MCF 10A (cell line): Measurements from ENCODE around the gene IL1F10. TPM values are rescaled to one million over a fixed set of nuclear protein-coding genes. Genes with fewer than 3 reads are reported as not detected.

Source experiments
- BruUV-seq: library from RNA; stranded (reverse); fragments of 400-500 nt; replicated peaks from 2 replicates; lab custom pipeline; 2021; lab: Mats Ljungman, UMichigan
- CTCF ChIA-PET: fragments of 300-600 bp; sonication (Branson Sonifier 250); formaldehyde crosslinking; extraction: SDS; loops from one replicate; lab custom pipeline; 2021; ENCODE audit warnings: antibody characterized with exemption, inconsistent platforms; lab: Yijun Ruan, JAX
- POLR2A ChIA-PET: fragments of 300-600, 350-650 bp; sonication (Branson Sonifier 250); formaldehyde crosslinking; extraction: SDS; loops from one replicate; lab custom pipeline; 2020; ENCODE audit warnings: antibody characterized with exemption, inconsistent platforms; lab: Yijun Ruan, JAX
- DNase-seq: peaks from one replicate; pipeline ENCODE4 v3.0.0-alpha.2; 2018; ENCODE audit not compliant: unreplicated experiment
- H3K27ac Mint-ChIP-seq: one replicate; pipeline ENCODE4 v1.8.0; 2022; ENCODE audit warnings: mild to moderate bottlenecking, low read depth, mixed read lengths; ENCODE audit not compliant: unreplicated experiment
- H3K27me3 Mint-ChIP-seq: one replicate; pipeline ENCODE4 v1.8.0; 2022; ENCODE audit warnings: mixed read lengths; ENCODE audit not compliant: insufficient read depth, unreplicated experiment
- H3K36me3 Mint-ChIP-seq: one replicate; pipeline ENCODE4 v1.8.0; 2022; ENCODE audit warnings: mild to moderate bottlenecking, moderate library complexity, mixed read lengths; ENCODE audit not compliant: insufficient read depth, unreplicated experiment
- H3K4me1 Mint-ChIP-seq: one replicate; pipeline ENCODE4 v1.8.0; 2022; ENCODE audit warnings: mixed read lengths; ENCODE audit not compliant: insufficient read depth, unreplicated experiment
- H3K4me3 Mint-ChIP-seq: one replicate; pipeline ENCODE4 v1.8.0; 2022; ENCODE audit warnings: mild to moderate bottlenecking, moderate library complexity, mixed read lengths; ENCODE audit not compliant: unreplicated experiment
- H3K9me3 Mint-ChIP-seq: one replicate; pipeline ENCODE4 v1.8.0; 2022; ENCODE audit warnings: mixed read lengths; ENCODE audit not compliant: unreplicated experiment
- intact Hi-C: fragments of 100-400 bp; cut with micrococcal nuclease; formaldehyde crosslinking; loops from 2 replicates; pipeline ENCODE4 v1.14.1; 2022
- total RNA-seq: library from RNA; stranded (reverse); gene quantifications from 2 replicates; pipeline ENCODE4 v1.2.3, GENCODE V29; 2022
- TF ChIP-seq, protein P1 (sequence below): fragments of 200-600 bp; IDR thresholded peaks from one replicate; pipeline ENCODE4 v1.8.0; 2022; ENCODE audit warnings: antibody characterized with exemption, mild to moderate bottlenecking; ENCODE audit not compliant: unreplicated experiment

IL1F10 gene
- total RNA-seq, 1 experiment from 2014 or later, result not detected

DNA sequence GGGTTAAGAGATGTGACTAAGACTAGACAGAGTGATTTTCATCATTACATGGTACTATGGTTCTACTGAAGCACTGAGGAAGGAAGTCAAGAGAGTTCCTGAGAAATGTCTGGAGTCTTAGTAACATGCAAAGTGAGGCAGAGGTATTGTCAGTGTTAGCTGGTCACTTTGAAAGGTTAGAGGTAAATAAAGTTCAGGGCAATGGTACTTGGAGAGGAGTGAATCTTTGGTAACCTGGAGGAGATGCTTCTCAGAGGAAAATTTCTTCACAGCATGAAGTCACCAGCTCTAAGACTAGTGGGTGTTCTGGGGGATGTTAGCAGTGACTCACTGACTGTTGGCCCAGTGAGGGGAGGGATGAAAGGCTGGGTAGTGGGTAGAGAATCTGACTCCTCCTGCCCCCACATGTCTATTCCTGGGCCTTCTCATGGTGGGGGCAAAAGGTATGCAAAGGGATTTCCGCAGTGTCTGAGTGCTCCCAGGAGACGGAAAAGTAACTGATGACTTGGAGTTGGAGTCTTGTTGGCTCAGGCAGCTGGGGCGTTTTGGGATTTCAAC, 36.4 kb downstream of the IL1F10 start:
- no TSS peak for BruUV-seq
- ChIA-PET CTCF (interaction anchor here (0.7 to 1.5 kb wide), 2 partner anchors 16 to 34 kb away, joined by 4 to 6 read pairs; no protein-coding TSS in a partner anchor), POLR2A (interaction anchor here (1.0 to 1.3 kb wide), 2 partner anchors 10 to 14 kb away, joined by 3 to 5 read pairs; no protein-coding TSS in a partner anchor)
- no peak overlapping the region for H3K4me3 Mint-ChIP-seq
- no peaks in the 10 kb centered on the region for H3K36me3 Mint-ChIP-seq
- no peaks in the 10 kb centered on the region for H3K27me3 Mint-ChIP-seq
- no peak for DNase-seq
- intact Hi-C loops, result no loop called here
- H3K9me3 Mint-ChIP-seq, result peaks cover 7% of the 10 kb centered on the region
- TF ChIP-seq, protein P1, sequence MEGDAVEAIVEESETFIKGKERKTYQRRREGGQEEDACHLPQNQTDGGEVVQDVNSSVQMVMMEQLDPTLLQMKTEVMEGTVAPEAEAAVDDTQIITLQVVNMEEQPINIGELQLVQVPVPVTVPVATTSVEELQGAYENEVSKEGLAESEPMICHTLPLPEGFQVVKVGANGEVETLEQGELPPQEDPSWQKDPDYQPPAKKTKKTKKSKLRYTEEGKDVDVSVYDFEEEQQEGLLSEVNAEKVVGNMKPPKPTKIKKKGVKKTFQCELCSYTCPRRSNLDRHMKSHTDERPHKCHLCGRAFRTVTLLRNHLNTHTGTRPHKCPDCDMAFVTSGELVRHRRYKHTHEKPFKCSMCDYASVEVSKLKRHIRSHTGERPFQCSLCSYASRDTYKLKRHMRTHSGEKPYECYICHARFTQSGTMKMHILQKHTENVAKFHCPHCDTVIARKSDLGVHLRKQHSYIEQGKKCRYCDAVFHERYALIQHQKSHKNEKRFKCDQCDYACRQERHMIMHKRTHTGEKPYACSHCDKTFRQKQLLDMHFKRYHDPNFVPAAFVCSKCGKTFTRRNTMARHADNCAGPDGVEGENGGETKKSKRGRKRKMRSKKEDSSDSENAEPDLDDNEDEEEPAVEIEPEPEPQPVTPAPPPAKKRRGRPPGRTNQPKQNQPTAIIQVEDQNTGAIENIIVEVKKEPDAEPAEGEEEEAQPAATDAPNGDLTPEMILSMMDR, result no peak
- peaks cover 5% of the 10 kb centered on the region for H3K4me1 Mint-ChIP-seq
- no peak overlapping the region for H3K27ac Mint-ChIP-seq

- BruUV-seq, result no TSS peak
- DNase-seq, result peak; percentile 47
- ChIA-PET CTCF (interaction anchor here (0.7 to 1.5 kb wide), 4 partner anchors 17 to 33 kb away, joined by 3 to 6 read pairs (median 4); no protein-coding TSS in a partner anchor), POLR2A (interaction anchor here (0.6 to 1.3 kb wide), 3 partner anchors 9 to 156 kb away, joined by 3 to 5 read pairs (median 3); no protein-coding TSS in a partner anchor)
- no peak overlapping the region for H3K4me3 Mint-ChIP-seq
- peaks cover 5% of the 10 kb centered on the region for H3K4me1 Mint-ChIP-seq
- H3K36me3 Mint-ChIP-seq, result no peaks in the 10 kb centered on the region
- intact Hi-C loops, result no loop called here
- H3K27ac Mint-ChIP-seq, result no peak overlapping the region
- H3K9me3 Mint-ChIP-seq, result peaks cover 7% of the 10 kb centered on the region
- H3K27me3 Mint-ChIP-seq, result no peaks in the 10 kb centered on the region
- TF ChIP-seq, protein P1, result no peak
Measured at GRCh38 chr2:113105047-113105785, 37.4 kb downstream of the IL1F10 start.

DNA sequence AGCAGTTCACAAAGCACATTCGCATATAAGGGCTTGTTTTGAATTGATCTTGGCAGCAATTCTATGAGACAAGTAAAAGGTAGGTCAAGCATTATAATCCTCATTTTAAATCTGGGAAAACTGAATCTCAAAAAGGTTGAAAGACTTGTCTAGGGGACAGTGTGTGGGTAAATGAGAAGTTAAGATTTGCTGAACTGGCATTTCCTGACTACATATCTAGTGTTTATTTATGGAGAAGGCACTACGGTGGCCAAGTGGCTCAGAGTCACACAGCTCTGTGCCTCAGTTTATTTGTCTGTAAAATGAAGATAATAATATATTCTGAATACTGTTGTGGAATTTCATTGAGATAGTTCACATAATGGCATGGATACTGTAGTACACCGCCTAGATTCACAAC, 43.4 kb downstream of the IL1F10 start:
- H3K27me3 Mint-ChIP-seq, result no peaks in the 10 kb centered on the region
- no peak overlapping the region for H3K4me3 Mint-ChIP-seq
- ChIA-PET POLR2A (no interaction called here), CTCF (interaction anchor here (1.0 kb wide), 1 partner anchor 25 kb away, joined by 3 read pairs; no protein-coding TSS in a partner anchor)
- intact Hi-C loops, result no loop called here
- no peak overlapping the region for H3K27ac Mint-ChIP-seq
- H3K9me3 Mint-ChIP-seq, result no peaks in the 10 kb centered on the region
- no peak for DNase-seq
- no peaks in the 10 kb centered on the region for H3K36me3 Mint-ChIP-seq
- no TSS peak for BruUV-seq
- TF ChIP-seq, protein P1, result no peak
- no peaks in the 10 kb centered on the region for H3K4me1 Mint-ChIP-seq

GRCh38 chr2:113111823-113112287, 44.1 kb downstream of the IL1F10 start:
- no peak for DNase-seq
- Mint-ChIP-seq H3K27me3 (no peaks in the 10 kb centered on the region), H3K4me3 (no peak overlapping the region), H3K27ac (no peak overlapping the region), H3K36me3 (no peaks in the 10 kb centered on the region), H3K4me1 (no peaks in the 10 kb centered on the region), H3K9me3 (no peaks in the 10 kb centered on the region)
- no TSS peak for BruUV-seq
- ChIA-PET CTCF (interaction anchor here (0.6 to 1.0 kb wide), 2 partner anchors 26 to 1279 kb away, joined by 3 read pairs; no protein-coding TSS in a partner anchor), POLR2A (no interaction called here)
- intact Hi-C loops, result no loop called here
- TF ChIP-seq, protein P1, result no peak
